ENCODE results near the gene SLC16A8. TPM values are rescaled to one million over a fixed set of nuclear protein-coding genes. Genes with fewer than 3 reads are reported as not detected.

The SLC16A8 gene
- total RNA-seq, 1 experiment from 2014 or later: 1.1 TPM

GRCh38 chr22:38074181-38075104, 9.5 kb downstream of the SLC16A8 start:
- Histone ChIP-seq H3K9me3 (ENCODE audit: control insufficient read depth, low read depth, low read length) (no peaks in the 10 kb centered on the region), H3K4me1 (ENCODE audit: insufficient read depth, low read length) (no peaks in the 10 kb centered on the region), H3K18ac (ENCODE audit: insufficient read length, low read depth, low read length) (no peak overlapping the region), H2AFZ (ENCODE audit: low read length) (no peak overlapping the region), H3K79me1 (ENCODE audit: insufficient read depth, low read depth, low read length, poor library complexity, severe bottlenecking) (no peaks in the 10 kb centered on the region), H4K20me1 (ENCODE audit: control insufficient read depth, insufficient read depth, insufficient read length) (no peaks in the 10 kb centered on the region), H2BK120ac (ENCODE audit: low read depth, low read length, poor library complexity, severe bottlenecking) (no peak overlapping the region), H3K27ac (ENCODE audit: insufficient read length, low read depth, low read length) (no peak overlapping the region), H2BK15ac (ENCODE audit: low read depth, low read length) (no peak overlapping the region), H2AK5ac (ENCODE audit: insufficient read length, low read length) (no peak overlapping the region), H4K5ac (ENCODE audit: insufficient read length, low read depth, low read length) (no peak overlapping the region), H3K4ac (ENCODE audit: low read depth, low read length) (no peak overlapping the region), H3K23ac (ENCODE audit: insufficient read length, low read depth, low read length) (no peak overlapping the region), H2BK5ac (ENCODE audit: insufficient read length, low read length) (no peak overlapping the region), H3K4me2 (ENCODE audit: insufficient read depth, insufficient read length, low read length) (no peak overlapping the region), H3K9ac (ENCODE audit: extremely low read depth, insufficient read length, low read length) (no peak overlapping the region), H3K79me2 (ENCODE audit: insufficient read depth, low read length) (no peaks in the 10 kb centered on the region), H3K27me3 (ENCODE audit: insufficient read depth, low read length) (no peaks in the 10 kb centered on the region), H3K14ac (ENCODE audit: insufficient read depth, low read length) (no peak overlapping the region), H3K56ac (ENCODE audit: insufficient read length, low read depth, low read length) (no peak overlapping the region), H3T11ph (ENCODE audit: low read length) (no peak overlapping the region), H4K8ac (replicated peaks; ENCODE audit: insufficient read length, low read depth, low read length) (no peak overlapping the region), H4K91ac (ENCODE audit: insufficient read length, low read depth, low read length) (no peak overlapping the region), H2BK12ac (ENCODE audit: insufficient read length, low read depth, low read length) (no peak overlapping the region), H3K23me2 (ENCODE audit: insufficient read length, low read depth, low read length, poor library complexity, severe bottlenecking) (no peaks in the 10 kb centered on the region), H2BK20ac (ENCODE audit: low read depth, low read length, poor library complexity, severe bottlenecking) (no peak overlapping the region)
- no peaks in the 10 kb centered on the region for H3K9me3 Mint-ChIP-seq
- WGBS (ENCODE audit: extremely low coverage, insufficient read length, low lambda C conversion rate): no CpG with 5 or more reads among the region's 47 CpGs
- peaks cover 6 to 51% (median 30%) of the 10 kb centered on the region in 3 experiments; a peak in 6 of 7 replicates for H3K36me3 Mint-ChIP-seq (ENCODE audit: insufficient read depth in 1 of 3, low read depth in 3 of 3)
- peak; percentile 89 for DNase-seq
- TF ChIP-seq CTCF (conservative IDR thresholded peaks at IDR 0.05): peak; percentile 59
- peaks cover 0 to 10% of the 10 kb centered on the region in 2 experiments; a peak in 2 of 4 replicates for H3K4me1 Mint-ChIP-seq
- H3K27ac Mint-ChIP-seq: 0 out of 7 replicates have a peak overlapping the region, but pooled peaks of 1 of the 3 experiments have one; percentile 44
- H3K27me3 Mint-ChIP-seq (ENCODE audit: low read depth): peaks cover 2% of the 10 kb centered on the region
- no peak overlapping the region for H3K4me3 Mint-ChIP-seq
